Measurements from ENCODE around the gene BHLHE40. TPM values are rescaled to one million over a fixed set of nuclear protein-coding genes. Genes with fewer than 3 reads are reported as not detected.

The BHLHE40 gene
- total RNA-seq, 1 donor from 2014 or later: 174 TPM

DNA sequence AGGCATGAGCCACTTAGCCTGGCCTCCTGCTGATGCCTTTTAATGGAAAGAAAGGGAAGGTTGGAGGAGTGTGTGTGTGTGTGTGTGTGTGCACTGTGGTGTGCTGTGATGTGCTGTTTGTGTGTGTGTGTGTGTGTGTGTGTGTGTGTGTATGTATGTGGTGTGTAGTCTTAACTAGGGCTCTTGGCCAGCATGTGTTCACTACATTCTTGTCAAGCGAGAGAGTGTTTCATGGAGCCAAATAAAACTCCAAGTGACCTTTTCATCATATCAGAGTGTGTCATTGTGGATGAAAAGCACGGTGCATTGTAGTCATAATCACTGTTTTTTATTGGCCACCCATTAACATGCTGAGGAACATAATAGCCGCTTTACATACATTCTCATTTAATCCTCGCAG is 30.8 kb upstream of the BHLHE40 start:
- no peak overlapping the region for H3K4me3 ChIP-seq (ENCODE audit: low read depth, low read length)
- H3K27me3 ChIP-seq (ENCODE audit: control insufficient read depth, insufficient read depth, low read length): no peaks in the 10 kb centered on the region
- TF ChIP-seq, protein P1, sequence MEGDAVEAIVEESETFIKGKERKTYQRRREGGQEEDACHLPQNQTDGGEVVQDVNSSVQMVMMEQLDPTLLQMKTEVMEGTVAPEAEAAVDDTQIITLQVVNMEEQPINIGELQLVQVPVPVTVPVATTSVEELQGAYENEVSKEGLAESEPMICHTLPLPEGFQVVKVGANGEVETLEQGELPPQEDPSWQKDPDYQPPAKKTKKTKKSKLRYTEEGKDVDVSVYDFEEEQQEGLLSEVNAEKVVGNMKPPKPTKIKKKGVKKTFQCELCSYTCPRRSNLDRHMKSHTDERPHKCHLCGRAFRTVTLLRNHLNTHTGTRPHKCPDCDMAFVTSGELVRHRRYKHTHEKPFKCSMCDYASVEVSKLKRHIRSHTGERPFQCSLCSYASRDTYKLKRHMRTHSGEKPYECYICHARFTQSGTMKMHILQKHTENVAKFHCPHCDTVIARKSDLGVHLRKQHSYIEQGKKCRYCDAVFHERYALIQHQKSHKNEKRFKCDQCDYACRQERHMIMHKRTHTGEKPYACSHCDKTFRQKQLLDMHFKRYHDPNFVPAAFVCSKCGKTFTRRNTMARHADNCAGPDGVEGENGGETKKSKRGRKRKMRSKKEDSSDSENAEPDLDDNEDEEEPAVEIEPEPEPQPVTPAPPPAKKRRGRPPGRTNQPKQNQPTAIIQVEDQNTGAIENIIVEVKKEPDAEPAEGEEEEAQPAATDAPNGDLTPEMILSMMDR (IDR thresholded peaks at IDR 0.05; ENCODE audit: insufficient read depth, low read length, poor library complexity, severe bottlenecking): no peak
- no peaks in the 10 kb centered on the region for H3K36me3 ChIP-seq (ENCODE audit: control insufficient read depth, insufficient read depth, low read length)
- no peak for DNase-seq (ENCODE audit: low read depth)

DNA sequence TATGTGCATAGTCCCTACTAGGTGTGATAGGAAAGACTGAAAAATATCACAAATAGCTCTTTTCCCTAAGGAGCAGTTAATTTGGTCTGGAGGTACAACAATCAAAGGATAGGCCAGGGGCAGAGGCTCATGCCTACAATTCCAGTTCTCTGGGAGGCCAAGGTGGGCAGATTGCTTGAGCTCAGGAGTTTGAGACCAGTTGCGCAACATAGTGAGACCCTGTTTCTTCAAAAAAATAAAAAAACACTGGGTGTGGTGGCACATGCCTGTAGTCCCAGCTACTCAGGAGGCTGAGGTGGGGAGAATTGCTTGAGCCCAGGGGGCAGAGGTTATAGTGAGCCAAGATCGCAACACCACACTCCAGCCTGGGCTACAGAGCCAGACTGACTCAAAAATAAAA is 30.2 kb upstream of the BHLHE40 start:
- Histone ChIP-seq H3K27me3 (ENCODE audit: control insufficient read depth, insufficient read depth, low read length) (no peaks in the 10 kb centered on the region), H3K4me3 (ENCODE audit: low read depth, low read length) (no peak overlapping the region), H3K36me3 (ENCODE audit: control insufficient read depth, insufficient read depth, low read length) (no peaks in the 10 kb centered on the region)
- no peak for DNase-seq (ENCODE audit: low read depth)
- TF ChIP-seq, protein P1 (IDR thresholded peaks at IDR 0.05; ENCODE audit: insufficient read depth, low read length, poor library complexity, severe bottlenecking): no peak

DNA sequence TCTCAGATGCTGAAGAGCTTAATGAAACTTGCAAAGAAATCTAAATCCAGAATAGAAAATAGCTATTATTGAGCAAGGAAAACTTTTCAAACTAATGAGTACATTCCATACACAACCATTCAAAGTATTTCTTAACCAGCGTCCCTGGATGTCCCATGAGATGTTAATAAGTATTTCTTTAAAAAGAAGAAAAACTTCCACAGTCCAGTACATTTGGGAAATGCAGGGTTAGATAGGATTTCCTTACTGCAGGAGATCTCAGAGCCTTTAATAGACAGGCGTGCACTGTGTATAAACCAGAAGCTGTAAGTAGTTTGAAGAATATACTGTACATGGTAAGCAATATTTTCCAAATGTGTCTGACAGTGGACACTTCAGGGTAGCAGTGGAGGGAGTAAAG is 29.6 kb upstream of the BHLHE40 start:
- no peak for DNase-seq (ENCODE audit: low read depth)
- Histone ChIP-seq H3K27me3 (ENCODE audit: control insufficient read depth, insufficient read depth, low read length) (no peaks in the 10 kb centered on the region), H3K4me3 (ENCODE audit: low read depth, low read length) (no peak overlapping the region), H3K36me3 (ENCODE audit: control insufficient read depth, insufficient read depth, low read length) (no peaks in the 10 kb centered on the region)
- TF ChIP-seq, protein P1 (IDR thresholded peaks at IDR 0.05; ENCODE audit: insufficient read depth, low read length, poor library complexity, severe bottlenecking): no peak

DNA sequence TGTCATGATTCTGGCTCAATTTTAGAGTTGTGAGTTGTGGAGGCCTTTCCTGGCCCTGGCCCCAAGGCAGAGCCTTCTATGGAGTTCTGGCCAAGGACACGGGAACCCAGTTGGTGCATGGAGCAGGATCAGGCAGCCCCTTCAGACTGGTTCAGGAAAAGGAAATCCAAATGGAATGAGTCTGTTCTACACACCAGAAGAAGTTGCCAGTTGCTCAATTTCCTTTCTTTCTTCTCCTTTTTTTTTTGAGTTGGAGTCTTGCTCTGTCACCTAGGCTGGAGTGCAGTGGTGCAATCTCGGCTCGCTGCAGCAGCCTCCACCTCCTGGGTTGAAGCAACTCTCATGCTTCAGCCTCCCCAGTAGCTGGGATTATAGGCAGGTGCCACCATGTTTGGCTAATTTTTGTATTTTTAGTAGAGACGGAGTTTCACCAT is 28.9 kb upstream of the BHLHE40 start:
- TF ChIP-seq, protein P1 (IDR thresholded peaks at IDR 0.05; ENCODE audit: insufficient read depth, low read length, poor library complexity, severe bottlenecking): no peak
- DNase-seq (ENCODE audit: low read depth): no peak
- H3K27me3 ChIP-seq (ENCODE audit: control insufficient read depth, insufficient read depth, low read length): no peaks in the 10 kb centered on the region
- H3K4me3 ChIP-seq (ENCODE audit: low read depth, low read length): no peak overlapping the region
- no peaks in the 10 kb centered on the region for H3K36me3 ChIP-seq (ENCODE audit: control insufficient read depth, insufficient read depth, low read length)

- TF ChIP-seq, protein P1 (IDR thresholded peaks at IDR 0.05; ENCODE audit: insufficient read depth, low read length, poor library complexity, severe bottlenecking): no peak
- H3K36me3 ChIP-seq (ENCODE audit: control insufficient read depth, insufficient read depth, low read length): no peaks in the 10 kb centered on the region
- no peak for DNase-seq (ENCODE audit: low read depth)
- H3K27me3 ChIP-seq (ENCODE audit: control insufficient read depth, insufficient read depth, low read length): no peaks in the 10 kb centered on the region
- no peak overlapping the region for H3K4me3 ChIP-seq (ENCODE audit: low read depth, low read length)
These were observed 28.3 kb upstream of the BHLHE40 start for GRCh38 chr3:4950948-4951347.

- DNase-seq (ENCODE audit: low read depth): no peak
- no peaks in the 10 kb centered on the region for H3K36me3 ChIP-seq (ENCODE audit: control insufficient read depth, insufficient read depth, low read length)
- TF ChIP-seq, protein P1 (IDR thresholded peaks at IDR 0.05; ENCODE audit: insufficient read depth, low read length, poor library complexity, severe bottlenecking): no peak
- no peak overlapping the region for H3K4me3 ChIP-seq (ENCODE audit: low read depth, low read length)
- no peaks in the 10 kb centered on the region for H3K27me3 ChIP-seq (ENCODE audit: control insufficient read depth, insufficient read depth, low read length)
These were observed 26.1 kb upstream of the BHLHE40 start for GRCh38 chr3:4953119-4953518.

All from kidney epithelial cell (primary cell).